ENCODE measurements around the gene ATRN. TPM values are rescaled to one million over a fixed set of nuclear protein-coding genes. Genes with fewer than 3 reads are reported as not detected.

The ATRN gene
- total RNA-seq, 1 donor from 2014 or later: 30.0 TPM

GRCh38 chr20:3661060-3661813, 190.4 kb downstream of the ATRN start:
- ATAC-seq (ENCODE audit: poor library complexity) (no peak), DNase-seq (no peak)
- intact Hi-C loops (cut with DNase I): no loop called here

- intact Hi-C loops (cut with DNase I): no loop called here
- DNase-seq: no peak
- no peak for ATAC-seq (ENCODE audit: poor library complexity)
Measured at GRCh38 chr20:3661814-3662665, 191.2 kb downstream of the ATRN start.

GRCh38 chr20:3663031-3663701, 192.3 kb downstream of the ATRN start, which contains the start of gene GFRA4:
Gene GFRA4, minus strand, starts transcription at chr20:3663399. Its CDS starts 0 bp downstream, at chr20:3663399.
- ATAC-seq (ENCODE audit: poor library complexity) (no peak), DNase-seq (no peak)
- intact Hi-C loops (cut with DNase I): no loop called here

GRCh38 chr20:3663858-3664257, 193.0 kb downstream of the ATRN start:
- ATAC-seq (ENCODE audit: poor library complexity) (no peak), DNase-seq (no peak)

GRCh38 chr20:3667434-3668037, 196.7 kb downstream of the ATRN start:
- intact Hi-C loops (cut with DNase I): no loop called here
- no peak for ATAC-seq (ENCODE audit: poor library complexity)
- no peak for DNase-seq

More at GRCh38 chr20:3663858-3664257, 193.0 kb downstream of the ATRN start:
- intact Hi-C loops (cut with DNase I): no loop called here

GRCh38 chr20:3669710-3670367, 199.0 kb downstream of the ATRN start:
- DNase-seq (no peak), ATAC-seq (ENCODE audit: poor library complexity) (peak; percentile 32)
- intact Hi-C loops (cut with DNase I): loop anchor here (10.0 kb wide), 2 partner anchors 85 to 405 kb away; no protein-coding TSS in a partner anchor

GRCh38 chr20:3670511-3670910, 199.7 kb downstream of the ATRN start:
- ATAC-seq (ENCODE audit: poor library complexity): peak; percentile 5
- intact Hi-C loops (cut with DNase I): loop anchor here (10.0 kb wide), 2 partner anchors 84 to 404 kb away; no protein-coding TSS in a partner anchor
- no peak for DNase-seq

GRCh38 chr20:3670945-3671344, 200.1 kb downstream of the ATRN start:
- no peak for DNase-seq
- intact Hi-C loops (cut with DNase I): loop anchor here (10.0 kb wide), 2 partner anchors 84 to 404 kb away; no protein-coding TSS in a partner anchor
- no peak for ATAC-seq (ENCODE audit: poor library complexity)

GRCh38 chr20:3671986-3672546, 201.2 kb downstream of the ATRN start:
- intact Hi-C loops (cut with DNase I): loop anchor here (10.0 kb wide), 2 partner anchors 83 to 403 kb away; no protein-coding TSS in a partner anchor
- DNase-seq: no peak
- ATAC-seq (ENCODE audit: poor library complexity): no peak

- DNase-seq (no peak), ATAC-seq (ENCODE audit: poor library complexity) (no peak)
- intact Hi-C loops (cut with DNase I): loop anchor here (10.0 kb wide), 2 partner anchors 82 to 402 kb away; no protein-coding TSS in a partner anchor
Measured at GRCh38 chr20:3672547-3673171, 201.8 kb downstream of the ATRN start.

GRCh38 chr20:3673221-3674070, 202.6 kb downstream of the ATRN start:
- intact Hi-C loops (cut with DNase I): loop anchor here (10.0 kb wide), 2 partner anchors 81 to 401 kb away; no protein-coding TSS in a partner anchor

GRCh38 chr20:3674447-3674846, 203.6 kb downstream of the ATRN start:
- DNase-seq (no peak), ATAC-seq (ENCODE audit: poor library complexity) (no peak)
- intact Hi-C loops (cut with DNase I): loop anchor here (10.0 kb wide), 2 partner anchors 80 to 400 kb away; no protein-coding TSS in a partner anchor

More at GRCh38 chr20:3673221-3674070, 202.6 kb downstream of the ATRN start:
- ATAC-seq (ENCODE audit: poor library complexity): no peak
- DNase-seq: no peak

- intact Hi-C loops (cut with DNase I): loop anchor here (10.0 kb wide), 2 partner anchors 80 to 400 kb away; no protein-coding TSS in a partner anchor
- ATAC-seq (ENCODE audit: poor library complexity): no peak
- no peak for DNase-seq
Measured at GRCh38 chr20:3674995-3675900, 204.4 kb downstream of the ATRN start.

GRCh38 chr20:3677733-3678132, 206.9 kb downstream of the ATRN start:
- intact Hi-C loops (cut with DNase I): loop anchor here (2.0 to 10.0 kb wide), 3 partner anchors 33 to 397 kb away; no protein-coding TSS in a partner anchor
- DNase-seq (peak; percentile 70), ATAC-seq (ENCODE audit: poor library complexity) (no peak)

GRCh38 chr20:3678198-3678597, 207.4 kb downstream of the ATRN start:
- DNase-seq (no peak), ATAC-seq (ENCODE audit: poor library complexity) (no peak)
- intact Hi-C loops (cut with DNase I): loop anchor here (10.0 kb wide), 2 partner anchors 77 to 397 kb away; no protein-coding TSS in a partner anchor
